ENCODE data around the gene SERPINF2. TPM values are rescaled to one million over a fixed set of nuclear protein-coding genes. Genes with fewer than 3 reads are reported as not detected.
"Not testable (repeated sequence)": the region's sequence is repeated elsewhere in the genome, so short reads cannot be mapped to it uniquely, and the experiment has no call there.

SERPINF2 gene
- total RNA-seq, 1 donor from 2014 or later = 28.3 TPM

GRCh38 chr17:1758807-1759206 is 16.1 kb downstream of the SERPINF2 start:
- Mint-ChIP-seq H3K9me3 (no peaks in the 10 kb centered on the region), H3K4me1 (ENCODE audit: unreplicated experiment) (peaks cover 23% of the 10 kb centered on the region), H3K27ac (no peak overlapping the region)

GRCh38 chr17:1759529-1759928 is 16.9 kb downstream of the SERPINF2 start:
- peaks cover 28% of the 10 kb centered on the region for H3K4me1 Mint-ChIP-seq (ENCODE audit: unreplicated experiment)
- H3K4me3 Mint-ChIP-seq = no peak overlapping the region
- no peak overlapping the region for H3K27ac Mint-ChIP-seq
- H3K27me3 Mint-ChIP-seq = no peaks in the 10 kb centered on the region
- TF ChIP-seq CTCF (conservative IDR thresholded peaks at IDR 0.05) = no peak
- H3K36me3 Mint-ChIP-seq = no peaks in the 10 kb centered on the region
- H3K9me3 Mint-ChIP-seq = no peaks in the 10 kb centered on the region
- DNase-seq (ENCODE audit: extremely low spot score, unreplicated experiment) = no peak

More at GRCh38 chr17:1758807-1759206, 16.1 kb downstream of the SERPINF2 start:
- Mint-ChIP-seq H3K4me3 (peak overlapping the region; percentile 9), H3K27me3 (no peaks in the 10 kb centered on the region), H3K36me3 (no peaks in the 10 kb centered on the region)
- DNase-seq (ENCODE audit: extremely low spot score, unreplicated experiment) = no peak
- TF ChIP-seq CTCF (conservative IDR thresholded peaks at IDR 0.05) = no peak

GRCh38 chr17:1762233-1762900 is 19.7 kb downstream of the SERPINF2 start:
- Mint-ChIP-seq H3K36me3 (no peaks in the 10 kb centered on the region), H3K4me3 (peak overlapping the region; percentile 92), H3K9me3 (no peaks in the 10 kb centered on the region), H3K27me3 (no peaks in the 10 kb centered on the region), H3K4me1 (ENCODE audit: unreplicated experiment) (peaks cover 20% of the 10 kb centered on the region), H3K27ac (peak overlapping the region; percentile 74)
- DNase-seq (ENCODE audit: extremely low spot score, unreplicated experiment) = no peak
- TF ChIP-seq CTCF (conservative IDR thresholded peaks at IDR 0.05) = no peak

GRCh38 chr17:1762901-1763898 is 20.5 kb downstream of the SERPINF2 start:
- DNase-seq (ENCODE audit: extremely low spot score, unreplicated experiment) = no peak
- TF ChIP-seq CTCF (conservative IDR thresholded peaks at IDR 0.05) = no peak
- H3K27ac Mint-ChIP-seq = peak overlapping the region; percentile 74
- no peaks in the 10 kb centered on the region for H3K36me3 Mint-ChIP-seq
- no peaks in the 10 kb centered on the region for H3K9me3 Mint-ChIP-seq
- H3K27me3 Mint-ChIP-seq = no peaks in the 10 kb centered on the region
- peak overlapping the region; percentile 92 for H3K4me3 Mint-ChIP-seq
- peaks cover 20% of the 10 kb centered on the region for H3K4me1 Mint-ChIP-seq (ENCODE audit: unreplicated experiment)

GRCh38 chr17:1764284-1764683 is 21.6 kb downstream of the SERPINF2 start:
- no peak for DNase-seq (ENCODE audit: extremely low spot score, unreplicated experiment)
- H3K27me3 Mint-ChIP-seq = no peaks in the 10 kb centered on the region
- H3K36me3 Mint-ChIP-seq = no peaks in the 10 kb centered on the region
- H3K4me1 Mint-ChIP-seq (ENCODE audit: unreplicated experiment) = peaks cover 20% of the 10 kb centered on the region
- no peaks in the 10 kb centered on the region for H3K9me3 Mint-ChIP-seq
- H3K27ac Mint-ChIP-seq = peak overlapping the region; percentile 74
- no peak for TF ChIP-seq CTCF (conservative IDR thresholded peaks at IDR 0.05)
- peak overlapping the region; percentile 77 for H3K4me3 Mint-ChIP-seq

- Mint-ChIP-seq H3K4me3 (peak overlapping the region; percentile 77), H3K4me1 (ENCODE audit: unreplicated experiment) (peaks cover 23% of the 10 kb centered on the region)
- DNase-seq (ENCODE audit: extremely low spot score, unreplicated experiment); H3K9me3 Mint-ChIP-seq; H3K27ac Mint-ChIP-seq; H3K27me3 Mint-ChIP-seq; H3K36me3 Mint-ChIP-seq: not testable (repeated sequence)
Measured at GRCh38 chr17:1764705-1765104, 22.0 kb downstream of the SERPINF2 start.
